Measurements from ENCODE around the gene VPS45.

VPS45 gene

DNA sequence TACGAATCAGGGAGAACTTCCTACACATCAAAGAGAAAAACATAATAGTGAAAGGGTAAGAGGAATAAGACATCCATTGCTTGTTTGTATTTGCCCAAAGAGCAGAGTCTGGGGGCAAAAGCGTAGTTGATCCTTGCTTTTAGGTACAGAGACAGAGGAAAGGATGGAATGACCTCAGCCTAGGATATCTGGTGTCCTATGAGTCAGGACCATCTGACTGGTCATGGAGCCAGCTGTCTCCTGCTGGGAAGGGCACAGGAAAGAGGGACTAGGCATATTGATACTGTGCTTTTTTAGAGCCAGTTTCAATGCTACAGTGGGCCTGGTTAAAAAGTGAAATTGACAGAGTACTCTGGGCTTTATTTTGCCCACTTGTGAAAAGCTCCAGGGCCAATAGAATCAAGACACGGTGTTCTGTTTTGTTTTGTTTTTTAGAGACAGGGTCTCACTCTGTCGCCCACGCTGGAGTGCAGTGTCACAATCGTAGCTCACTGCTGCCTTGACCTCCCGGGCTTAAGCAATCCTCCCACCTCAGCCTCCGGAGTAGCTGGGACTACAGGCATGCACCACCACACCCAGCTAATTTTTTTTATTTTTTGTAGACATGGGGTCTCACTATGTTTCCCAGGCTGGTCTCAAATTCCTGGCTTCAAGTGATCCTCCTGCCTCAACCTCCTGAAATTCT is 85.3 kb downstream of the VPS45 start:
- H3K4me2 ChIP-seq (ENCODE audit: low read depth, low read length, poor library complexity, severe bottlenecking) = no peak overlapping the region
- no peaks in the 10 kb centered on the region for H3K27me3 ChIP-seq (ENCODE audit: low read length)
- no peak overlapping the region for H3K4me3 ChIP-seq (ENCODE audit: insufficient read depth, low read length, poor library complexity, severe bottlenecking)
- no peak overlapping the region for H3K27ac ChIP-seq (ENCODE audit: low read depth, low read length)
- no peak overlapping the region for H3K9ac ChIP-seq (ENCODE audit: low read length)
- TF ChIP-seq, protein P1, sequence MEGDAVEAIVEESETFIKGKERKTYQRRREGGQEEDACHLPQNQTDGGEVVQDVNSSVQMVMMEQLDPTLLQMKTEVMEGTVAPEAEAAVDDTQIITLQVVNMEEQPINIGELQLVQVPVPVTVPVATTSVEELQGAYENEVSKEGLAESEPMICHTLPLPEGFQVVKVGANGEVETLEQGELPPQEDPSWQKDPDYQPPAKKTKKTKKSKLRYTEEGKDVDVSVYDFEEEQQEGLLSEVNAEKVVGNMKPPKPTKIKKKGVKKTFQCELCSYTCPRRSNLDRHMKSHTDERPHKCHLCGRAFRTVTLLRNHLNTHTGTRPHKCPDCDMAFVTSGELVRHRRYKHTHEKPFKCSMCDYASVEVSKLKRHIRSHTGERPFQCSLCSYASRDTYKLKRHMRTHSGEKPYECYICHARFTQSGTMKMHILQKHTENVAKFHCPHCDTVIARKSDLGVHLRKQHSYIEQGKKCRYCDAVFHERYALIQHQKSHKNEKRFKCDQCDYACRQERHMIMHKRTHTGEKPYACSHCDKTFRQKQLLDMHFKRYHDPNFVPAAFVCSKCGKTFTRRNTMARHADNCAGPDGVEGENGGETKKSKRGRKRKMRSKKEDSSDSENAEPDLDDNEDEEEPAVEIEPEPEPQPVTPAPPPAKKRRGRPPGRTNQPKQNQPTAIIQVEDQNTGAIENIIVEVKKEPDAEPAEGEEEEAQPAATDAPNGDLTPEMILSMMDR (IDR thresholded peaks at IDR 0.05; ENCODE audit: insufficient read depth, low read length, poor library complexity, severe bottlenecking) = no peak
- no peak for TF ChIP-seq EZH2phosphoT487 (conservative IDR thresholded peaks at IDR 0.05; ENCODE audit: low read length)
- H3K9me3 ChIP-seq (ENCODE audit: insufficient read depth, low read length) = no peaks in the 10 kb centered on the region
- no peaks in the 10 kb centered on the region for H3K36me3 ChIP-seq (ENCODE audit: low read length)
- no peaks in the 10 kb centered on the region for H3K79me2 ChIP-seq (ENCODE audit: insufficient read depth, low read length)
- no peak overlapping the region for H2AFZ ChIP-seq (ENCODE audit: low read depth, low read length, severe bottlenecking)
- H3K9me2 ChIP-seq (replicated peaks; ENCODE audit: insufficient read depth, low read length) = no peaks in the 10 kb centered on the region
- no peaks in the 10 kb centered on the region for H4K20me1 ChIP-seq (ENCODE audit: low read depth, low read length)
- peaks cover 37% of the 10 kb centered on the region for H3F3A ChIP-seq (ENCODE audit: insufficient read depth)

DNA sequence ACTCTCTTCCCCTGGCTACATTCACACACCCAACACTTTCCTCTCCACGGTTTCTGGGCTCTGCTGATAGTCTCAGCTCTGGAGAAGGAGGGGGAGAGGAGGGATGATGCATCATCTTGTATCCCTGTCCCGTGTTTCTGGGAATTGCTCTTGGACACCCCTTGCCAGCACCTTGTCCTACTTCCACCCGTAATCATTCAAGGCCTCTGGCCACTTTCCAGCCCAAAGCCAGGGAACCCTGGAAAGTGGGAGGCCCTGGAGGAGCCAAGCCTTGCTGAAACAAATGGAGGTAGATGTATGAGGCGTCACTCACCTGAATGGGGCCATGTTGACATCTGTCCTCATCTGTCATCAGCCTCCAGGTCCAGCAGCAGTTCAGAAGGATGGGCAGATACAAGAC is 86.6 kb downstream of the VPS45 start:
- H3K4me2 ChIP-seq (ENCODE audit: low read depth, low read length, poor library complexity, severe bottlenecking) = no peak overlapping the region
- H4K20me1 ChIP-seq (ENCODE audit: low read depth, low read length) = no peaks in the 10 kb centered on the region
- H3K9me3 ChIP-seq (ENCODE audit: insufficient read depth, low read length) = no peaks in the 10 kb centered on the region
- no peak for TF ChIP-seq EZH2phosphoT487 (conservative IDR thresholded peaks at IDR 0.05; ENCODE audit: low read length)
- TF ChIP-seq, protein P1 (IDR thresholded peaks at IDR 0.05; ENCODE audit: insufficient read depth, low read length, poor library complexity, severe bottlenecking) = no peak
- no peak overlapping the region for H3K4me3 ChIP-seq (ENCODE audit: insufficient read depth, low read length, poor library complexity, severe bottlenecking)
- no peaks in the 10 kb centered on the region for H3K9me2 ChIP-seq (replicated peaks; ENCODE audit: insufficient read depth, low read length)
- no peaks in the 10 kb centered on the region for H3K79me2 ChIP-seq (ENCODE audit: insufficient read depth, low read length)
- H3K36me3 ChIP-seq (ENCODE audit: low read length) = no peaks in the 10 kb centered on the region
- H3K27me3 ChIP-seq (ENCODE audit: low read length) = no peaks in the 10 kb centered on the region
- H3K27ac ChIP-seq (ENCODE audit: low read depth, low read length) = no peak overlapping the region
- H2AFZ ChIP-seq (ENCODE audit: low read depth, low read length, severe bottlenecking) = no peak overlapping the region
- H3F3A ChIP-seq (ENCODE audit: insufficient read depth) = peaks cover 31% of the 10 kb centered on the region
- H3K9ac ChIP-seq (ENCODE audit: low read length) = no peak overlapping the region

DNA sequence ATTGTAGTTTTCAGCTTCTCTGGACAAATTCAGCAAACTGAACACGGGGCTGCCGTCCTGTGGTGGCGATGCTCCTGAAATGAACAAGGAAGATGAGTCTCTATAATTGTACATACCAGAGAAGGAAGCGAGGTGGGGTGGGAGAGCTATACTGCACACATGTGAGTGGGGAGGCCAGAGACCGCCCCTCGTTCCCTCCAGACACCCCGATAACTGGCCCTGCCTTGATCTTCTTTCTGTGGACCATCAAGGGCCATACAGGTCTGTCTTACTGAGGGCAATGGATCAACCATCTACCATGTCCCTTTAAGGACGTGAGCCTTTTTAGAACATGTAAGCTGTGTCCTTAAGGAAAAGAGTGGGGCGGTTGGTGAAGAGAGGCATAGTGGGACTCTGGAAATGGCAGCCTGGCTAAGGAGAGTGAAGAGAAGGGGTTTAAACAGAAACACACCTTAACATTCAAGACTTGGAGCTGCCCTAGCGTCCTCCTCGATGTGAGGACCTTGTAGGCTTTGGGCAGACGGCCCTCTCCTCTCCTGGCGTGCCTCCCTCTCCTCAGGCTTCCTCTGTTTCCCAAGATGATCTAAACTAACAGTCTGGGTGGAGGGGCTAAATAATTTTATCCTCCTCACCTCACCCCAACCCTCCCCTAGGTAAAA is 88.0 kb downstream of the VPS45 start:
- Histone ChIP-seq H3K27ac (ENCODE audit: low read depth, low read length) (no peak overlapping the region), H3K9ac (ENCODE audit: low read length) (no peak overlapping the region), H3K9me2 (replicated peaks; ENCODE audit: insufficient read depth, low read length) (no peaks in the 10 kb centered on the region), H3K4me2 (ENCODE audit: low read depth, low read length, poor library complexity, severe bottlenecking) (no peak overlapping the region), H3K9me3 (ENCODE audit: insufficient read depth, low read length) (no peaks in the 10 kb centered on the region), H3K27me3 (ENCODE audit: low read length) (no peaks in the 10 kb centered on the region), H4K20me1 (ENCODE audit: low read depth, low read length) (no peaks in the 10 kb centered on the region), H3F3A (ENCODE audit: insufficient read depth) (peaks cover 30% of the 10 kb centered on the region), H3K4me3 (ENCODE audit: insufficient read depth, low read length, poor library complexity, severe bottlenecking) (no peak overlapping the region), H3K36me3 (ENCODE audit: low read length) (no peaks in the 10 kb centered on the region), H3K79me2 (ENCODE audit: insufficient read depth, low read length) (no peaks in the 10 kb centered on the region), H2AFZ (ENCODE audit: low read depth, low read length, severe bottlenecking) (no peak overlapping the region)
- TF ChIP-seq, protein P1 (IDR thresholded peaks at IDR 0.05; ENCODE audit: insufficient read depth, low read length, poor library complexity, severe bottlenecking) = no peak
- no peak for TF ChIP-seq EZH2phosphoT487 (conservative IDR thresholded peaks at IDR 0.05; ENCODE audit: low read length)

Data from SU-DHL-6 (cell line).